Fibroblast of lung (primary cell): Measurements from ENCODE around the gene SEC24D. TPM values are rescaled to one million over a fixed set of nuclear protein-coding genes. Genes with fewer than 3 reads are reported as not detected.

ENCODE experiments used
- DNase-seq, 2 donors: peaks; one replicate each; pipeline versions ENCODE4 v3.0.0 to v3.0.0-alpha.2; 2010; ENCODE audit warnings: low read depth in 2 of 2
- H2AFZ ChIP-seq: 2 replicates; pipeline ENCODE4 v1.5.1; 2012; ENCODE audit warnings: low read length, control low read depth, inconsistent platforms
- H3K27ac ChIP-seq: 2 replicates; pipeline ENCODE4 v1.5.1; 2011; ENCODE audit warnings: low read length, control low read depth; ENCODE audit not compliant: insufficient read depth
- H3K27me3 ChIP-seq: 2 replicates; pipeline ENCODE4 v1.5.1; 2011; ENCODE audit warnings: mild to moderate bottlenecking, low read length; ENCODE audit not compliant: control insufficient read depth, insufficient read depth
- H3K36me3 ChIP-seq: 2 replicates; pipeline ENCODE4 v1.5.1; 2011; ENCODE audit warnings: low read length; ENCODE audit not compliant: control insufficient read depth, insufficient read depth
- H3K4me1 ChIP-seq: 2 replicates; pipeline ENCODE4 v1.5.1; 2011; ENCODE audit warnings: low read length; ENCODE audit not compliant: control insufficient read depth, insufficient read depth; ENCODE audit errors: extremely low read depth
- H3K4me2 ChIP-seq: 2 replicates; pipeline ENCODE4 v1.5.1; 2011; ENCODE audit warnings: low read length, control low read depth; ENCODE audit not compliant: insufficient read depth; ENCODE audit errors: extremely low read depth
- H3K4me3 ChIP-seq, 4 experiments: fragments of 200-600 bp in 1 of 4; sonication (generic) in 1 of 4; replicated peaks in 1 of 4; 2 replicates each; pipeline ENCODE4 v1.5.1; 2011 to 2016; ENCODE audit warnings: low read length in 4 of 4, low read depth in 3 of 4, mild to moderate bottlenecking in 3 of 4, control low read depth in 2 of 4, inconsistent platforms in 1 of 4, mixed read lengths in 1 of 4; ENCODE audit not compliant: insufficient read depth in 1 of 4; ENCODE audit errors: control extremely low read depth in 1 of 4
- H3K79me2 ChIP-seq: 2 replicates; pipeline ENCODE4 v1.5.1; 2012; ENCODE audit warnings: mild to moderate bottlenecking, low read length, inconsistent platforms; ENCODE audit not compliant: control insufficient read depth, insufficient read depth
- H3K9ac ChIP-seq: 2 replicates; pipeline ENCODE4 v1.5.1; 2011; ENCODE audit warnings: mild to moderate bottlenecking, low read length, control low read depth; ENCODE audit not compliant: insufficient read depth
- H3K9me3 ChIP-seq: 2 replicates; pipeline ENCODE4 v1.5.1; 2012; ENCODE audit warnings: low read depth, low read length; ENCODE audit not compliant: control insufficient read depth, insufficient read depth
- H4K20me1 ChIP-seq: 2 replicates; pipeline ENCODE4 v1.5.1; 2011; ENCODE audit warnings: low read length; ENCODE audit not compliant: control insufficient read depth, insufficient read depth; ENCODE audit errors: extremely low read depth
- CTCF ChIP-seq, 2 donors: IDR thresholded peaks in 1 of 2; conservative IDR thresholded peaks in 1 of 2; 1 replicate in 1 of 2; 2 replicates in 1 of 2; pipeline ENCODE4 v1.5.1; 2011 to 2012; ENCODE audit warnings: low read length in 2 of 2, control low read depth in 1 of 2, inconsistent platforms in 1 of 2, low read depth in 1 of 2, mild to moderate bottlenecking in 1 of 2
- EZH2 ChIP-seq: IDR thresholded peaks from 2 replicates; pipeline ENCODE4 v1.5.1; 2012; ENCODE audit warnings: low read length, control low read depth, mild to moderate bottlenecking; ENCODE audit errors: missing control alignments
- polyA plus RNA-seq, 2 donors: library from polyadenylated mRNA; depleted of rRNA in 1 of 2; stranded (reverse) in 1 of 2; unstranded in 1 of 2; fragments of >200 nt; gene quantifications; 2 replicates each; pipeline ENCODE4 v1.2.1, GENCODE V29; 2011 to 2012; ENCODE audit warnings: missing spikeins in 1 of 2
- total RNA-seq: library from RNA; depleted of rRNA; stranded (reverse); fragments of >200 nt; gene quantifications from 2 replicates; pipeline ENCODE4 v1.2.1, GENCODE V29; 2014

The SEC24D gene
- total and polyA plus RNA-seq, 2 donors (not counting 1 experiment from before 2014, with no cell fraction given): 64.6 to 105 TPM

GRCh38 chr4:118727360-118727759 is 108.6 kb downstream of the SEC24D start:
- H3K36me3 ChIP-seq: peaks cover 21% of the 10 kb centered on the region
- DNase-seq: no peak
- H3K9me3 ChIP-seq: no peaks in the 10 kb centered on the region
- H4K20me1 ChIP-seq: no peaks in the 10 kb centered on the region
- H3K4me2 ChIP-seq: no peak overlapping the region
- TF ChIP-seq CTCF (conservative IDR thresholded peaks at IDR 0.05 in 1 of 2, IDR thresholded peaks at IDR 0.05 in 1 of 2; ENCODE audit: low read depth in 1 of 2, low read length in 2 of 2) (no peak), EZH2 (no peak)
- H2AFZ ChIP-seq: no peak overlapping the region
- H3K27me3 ChIP-seq: no peaks in the 10 kb centered on the region
- no peak overlapping the region for H3K9ac ChIP-seq
- no peaks in the 10 kb centered on the region for H3K79me2 ChIP-seq
- no peak overlapping the region for H3K27ac ChIP-seq
- no peak overlapping the region for H3K4me3 ChIP-seq
- H3K4me1 ChIP-seq: peaks cover under 1% of the 10 kb centered on the region

GRCh38 chr4:118723369-118723768 is 112.6 kb downstream of the SEC24D start:
- Histone ChIP-seq H3K9me3 (no peaks in the 10 kb centered on the region), H3K4me3 (no peak overlapping the region), H3K36me3 (peaks cover 15% of the 10 kb centered on the region), H2AFZ (no peak overlapping the region), H3K9ac (no peak overlapping the region), H3K4me1 (no peaks in the 10 kb centered on the region), H3K27me3 (no peaks in the 10 kb centered on the region), H4K20me1 (no peaks in the 10 kb centered on the region), H3K79me2 (no peaks in the 10 kb centered on the region), H3K27ac (no peak overlapping the region), H3K4me2 (no peak overlapping the region)
- no peak for TF ChIP-seq EZH2
- TF ChIP-seq CTCF (conservative IDR thresholded peaks at IDR 0.05 in 1 of 2, IDR thresholded peaks at IDR 0.05 in 1 of 2; ENCODE audit: low read depth in 1 of 2, low read length in 2 of 2): no peak
- DNase-seq: no peak

GRCh38 chr4:118721752-118722151 is 114.2 kb downstream of the SEC24D start:
- peaks cover 10% of the 10 kb centered on the region for H3K36me3 ChIP-seq
- no peaks in the 10 kb centered on the region for H3K27me3 ChIP-seq
- TF ChIP-seq CTCF (conservative IDR thresholded peaks at IDR 0.05 in 1 of 2, IDR thresholded peaks at IDR 0.05 in 1 of 2; ENCODE audit: low read depth in 1 of 2, low read length in 2 of 2) (no peak), EZH2 (no peak)

More at GRCh38 chr4:118721752-118722151, 114.2 kb downstream of the SEC24D start:
- H4K20me1 ChIP-seq: no peaks in the 10 kb centered on the region
- no peak overlapping the region for H3K4me3 ChIP-seq
- H3K4me2 ChIP-seq: no peak overlapping the region
- H3K79me2 ChIP-seq: no peaks in the 10 kb centered on the region
- no peak overlapping the region for H3K27ac ChIP-seq
- no peak overlapping the region for H3K9ac ChIP-seq
- DNase-seq: no peak
- no peaks in the 10 kb centered on the region for H3K9me3 ChIP-seq
- no peaks in the 10 kb centered on the region for H3K4me1 ChIP-seq
- H2AFZ ChIP-seq: no peak overlapping the region
